ENCODE results near the gene C4orf50.

GRCh38 chr4:5887361-5888221 lies 130.6 kb downstream of the C4orf50 start:
- TF ChIP-seq, protein P1, sequence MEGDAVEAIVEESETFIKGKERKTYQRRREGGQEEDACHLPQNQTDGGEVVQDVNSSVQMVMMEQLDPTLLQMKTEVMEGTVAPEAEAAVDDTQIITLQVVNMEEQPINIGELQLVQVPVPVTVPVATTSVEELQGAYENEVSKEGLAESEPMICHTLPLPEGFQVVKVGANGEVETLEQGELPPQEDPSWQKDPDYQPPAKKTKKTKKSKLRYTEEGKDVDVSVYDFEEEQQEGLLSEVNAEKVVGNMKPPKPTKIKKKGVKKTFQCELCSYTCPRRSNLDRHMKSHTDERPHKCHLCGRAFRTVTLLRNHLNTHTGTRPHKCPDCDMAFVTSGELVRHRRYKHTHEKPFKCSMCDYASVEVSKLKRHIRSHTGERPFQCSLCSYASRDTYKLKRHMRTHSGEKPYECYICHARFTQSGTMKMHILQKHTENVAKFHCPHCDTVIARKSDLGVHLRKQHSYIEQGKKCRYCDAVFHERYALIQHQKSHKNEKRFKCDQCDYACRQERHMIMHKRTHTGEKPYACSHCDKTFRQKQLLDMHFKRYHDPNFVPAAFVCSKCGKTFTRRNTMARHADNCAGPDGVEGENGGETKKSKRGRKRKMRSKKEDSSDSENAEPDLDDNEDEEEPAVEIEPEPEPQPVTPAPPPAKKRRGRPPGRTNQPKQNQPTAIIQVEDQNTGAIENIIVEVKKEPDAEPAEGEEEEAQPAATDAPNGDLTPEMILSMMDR (IDR thresholded peaks at IDR 0.05; ENCODE audit: low read depth, low read length): no peak
- TF ChIP-seq EZH2phosphoT487 (IDR thresholded peaks at IDR 0.05; ENCODE audit: low read depth): no peak
